Measurements from ENCODE around the gene NLRP13.

NLRP13 gene

DNA sequence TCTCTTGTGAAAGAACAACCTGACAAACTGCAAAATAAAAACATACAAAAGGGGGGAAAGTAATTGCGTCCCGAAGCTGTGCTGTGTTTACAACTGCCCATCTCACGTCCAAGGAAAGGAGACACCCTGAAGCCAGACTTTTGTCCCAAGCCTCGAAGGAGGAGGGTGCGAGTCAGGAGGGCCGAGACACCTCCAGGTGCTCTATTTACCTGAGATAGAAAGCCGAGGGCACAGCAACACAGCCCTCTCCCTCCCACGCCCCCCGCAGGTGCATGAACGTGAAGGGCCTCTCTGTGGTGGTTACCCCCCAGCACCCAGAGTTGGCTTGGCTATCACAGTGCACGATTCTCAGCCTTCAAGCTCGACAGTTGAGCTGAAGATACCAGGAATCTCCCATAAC lies 33.2 kb downstream of the NLRP13 start:
- no peak for DNase-seq

DNA sequence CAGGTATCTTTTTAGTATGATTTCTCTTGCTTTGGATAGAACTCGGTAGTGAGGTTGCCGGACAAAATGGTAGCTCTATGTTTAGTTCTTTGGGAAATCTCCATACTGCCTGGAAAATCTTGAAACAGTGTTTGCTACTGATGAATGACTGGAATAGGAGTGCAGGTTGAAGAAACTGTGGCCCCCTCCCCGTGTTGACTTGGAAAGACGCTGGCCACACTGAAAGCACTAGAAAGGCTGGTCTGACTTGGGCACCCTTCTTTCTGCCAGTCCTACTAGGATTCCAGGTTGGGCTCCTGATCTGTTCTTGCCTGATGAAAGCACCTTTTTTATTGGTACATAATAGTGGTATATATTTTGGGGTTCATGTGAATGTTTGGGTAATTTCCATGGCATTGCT lies 49.5 kb downstream of the NLRP13 start:
- DNase-seq, result no peak

DNA sequence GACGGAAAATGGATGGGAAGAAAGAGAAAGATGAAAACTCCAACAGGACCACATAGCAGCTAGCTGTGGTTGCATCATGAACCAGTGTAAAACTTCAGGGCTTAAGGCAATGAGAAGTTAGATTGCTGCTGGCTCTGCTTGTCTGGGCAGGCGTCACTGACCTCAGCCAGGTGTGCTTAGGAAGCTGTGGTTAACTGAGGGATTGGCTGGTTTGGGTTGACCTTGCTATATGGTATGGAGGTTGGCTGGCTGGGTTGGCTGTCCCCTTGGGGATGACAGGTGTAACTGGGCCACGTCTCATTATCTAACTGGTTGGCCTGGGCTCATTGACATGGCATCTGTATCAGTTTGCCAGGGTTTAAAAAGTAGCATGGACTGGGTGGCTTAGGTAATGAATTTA lies 54.9 kb downstream of the NLRP13 start:
- DNase-seq, result no peak

- DNase-seq, result no peak
Measured at GRCh38 chr19:55870736-55871135, 61.4 kb downstream of the NLRP13 start.

- DNase-seq, result no peak
Measured at GRCh38 chr19:55867101-55867500, 65.0 kb downstream of the NLRP13 start.

- DNase-seq, result no peak
Measured at GRCh38 chr19:55866521-55866920, 65.6 kb downstream of the NLRP13 start.

DNA sequence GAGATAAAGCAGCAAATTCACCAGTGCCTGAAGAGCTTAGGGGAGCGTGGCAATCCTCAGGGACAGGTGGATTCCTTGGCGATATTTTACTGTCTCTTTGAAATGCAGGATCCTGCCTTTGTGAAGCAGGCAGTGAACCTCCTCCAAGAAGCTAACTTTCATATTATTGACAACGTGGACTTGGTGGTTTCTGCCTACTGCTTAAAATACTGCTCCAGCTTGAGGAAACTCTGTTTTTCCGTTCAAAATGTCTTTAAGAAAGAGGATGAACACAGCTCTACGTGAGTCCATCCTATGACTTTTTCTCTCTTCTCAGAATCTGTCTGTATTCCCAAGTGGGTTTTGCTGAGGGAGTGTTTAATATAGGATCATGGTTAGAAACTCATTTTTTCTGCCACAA lies 73.2 kb downstream of the NLRP13 start:
- no peak for DNase-seq

GRCh38 chr19:55858401-55858800 lies 73.7 kb downstream of the NLRP13 start:
- no peak for DNase-seq

- DNase-seq, result no peak
Measured at GRCh38 chr19:55857974-55858373, 74.2 kb downstream of the NLRP13 start.

DNA sequence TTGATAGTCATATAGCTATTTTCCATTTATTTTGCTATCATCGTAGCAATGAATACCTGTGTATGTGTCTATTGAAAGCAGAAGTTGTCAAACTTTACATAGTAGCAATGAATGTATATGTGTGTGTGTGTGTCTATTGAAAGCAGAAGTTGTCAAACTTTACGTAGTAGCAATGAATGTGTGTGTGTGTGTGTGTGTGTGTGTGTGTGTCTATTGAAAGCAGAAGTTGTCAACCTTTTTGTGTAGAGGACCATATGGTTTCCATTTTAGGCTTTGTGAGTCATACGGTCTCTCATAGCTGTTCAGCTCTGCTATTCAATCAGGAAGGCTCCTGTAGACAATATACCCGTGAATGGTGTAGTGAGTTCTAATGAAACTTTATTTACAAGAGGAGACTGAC lies 75.0 kb downstream of the NLRP13 start:
- no peak for DNase-seq

- no peak for DNase-seq
Measured at GRCh38 chr19:55855160-55855559, 77.0 kb downstream of the NLRP13 start.

Measured in CD4-positive, alpha-beta T cell treated with Interleukin-17A for 4 hours (primary cell).